Activated T-cell treated with anti-CD3 and anti-CD28 coated beads, Interleukin-2, amount 50 U/mL, for 1 hour (primary cell): ENCODE results near the gene DDIAS.
A peak's percentile ranks its signal among the peaks of the same experiment; 100 is the strongest.
"Not testable (repeated sequence)": the region's sequence is repeated elsewhere in the genome, so short reads cannot be mapped to it uniquely, and the experiment has no call there.

Experiments
- DNase-seq: peaks from one replicate; pipeline ENCODE4 v3.0.0-alpha.2; 2020

The DDIAS gene

DNA sequence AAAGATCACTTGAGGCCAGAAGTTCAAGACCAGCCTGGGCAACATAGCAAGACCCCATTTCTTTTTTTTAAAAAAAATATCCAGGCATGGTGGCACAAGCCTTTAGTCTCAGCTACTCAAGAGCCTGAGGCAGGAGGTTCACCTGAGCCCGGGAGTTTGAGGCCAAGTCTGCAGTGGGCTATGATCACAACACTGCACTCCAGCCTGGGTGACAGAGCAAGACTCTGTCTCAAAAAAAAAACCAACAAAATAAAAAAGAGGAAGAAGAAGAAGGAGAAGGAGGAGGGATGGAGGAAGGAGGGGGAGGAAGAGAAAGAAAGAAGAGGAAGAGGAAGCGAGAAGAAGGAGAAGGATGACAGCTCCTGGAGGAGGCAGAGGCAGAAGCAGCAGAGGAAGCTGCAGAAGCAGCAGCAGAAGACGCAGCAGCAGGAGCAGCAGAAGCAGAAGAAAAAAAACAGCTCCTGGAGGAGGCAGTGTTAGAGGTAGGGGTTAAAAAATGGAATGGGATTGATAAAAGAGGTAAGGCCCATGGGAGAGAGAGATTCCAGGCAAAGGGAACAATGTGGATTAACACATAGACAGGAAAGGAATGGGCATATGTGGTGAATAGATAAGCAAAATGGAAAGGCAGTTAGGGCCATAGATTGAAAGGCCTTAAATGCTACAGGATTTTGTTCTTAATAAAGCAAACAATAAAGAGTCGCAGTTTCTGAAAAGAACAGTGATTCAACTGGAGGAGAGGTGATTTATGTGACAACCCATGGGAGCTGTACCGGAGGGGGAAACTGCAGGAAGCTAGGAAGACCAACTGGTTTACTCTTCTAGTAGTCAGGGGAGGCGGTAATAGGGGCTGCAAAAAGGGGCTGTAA, 12.2 kb upstream of the DDIAS start:
- DNase-seq: no peak

DNA sequence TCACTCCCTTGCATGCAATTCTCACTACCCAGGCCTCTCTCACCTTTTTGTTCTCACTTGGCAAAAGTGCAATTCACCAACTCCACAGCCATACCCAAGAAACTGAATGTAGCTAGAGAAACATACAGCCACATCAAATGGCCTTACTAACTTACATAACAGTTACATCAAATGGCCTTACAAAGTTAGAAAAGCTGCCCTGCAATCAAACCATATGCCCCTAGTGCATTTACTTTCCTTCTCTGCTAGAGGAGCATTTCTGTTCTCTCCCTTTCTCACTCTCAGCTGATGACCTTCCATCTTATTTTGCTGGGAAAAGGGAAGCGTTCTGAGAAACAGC, 11.6 kb upstream of the DDIAS start:
- no peak for DNase-seq

DNA sequence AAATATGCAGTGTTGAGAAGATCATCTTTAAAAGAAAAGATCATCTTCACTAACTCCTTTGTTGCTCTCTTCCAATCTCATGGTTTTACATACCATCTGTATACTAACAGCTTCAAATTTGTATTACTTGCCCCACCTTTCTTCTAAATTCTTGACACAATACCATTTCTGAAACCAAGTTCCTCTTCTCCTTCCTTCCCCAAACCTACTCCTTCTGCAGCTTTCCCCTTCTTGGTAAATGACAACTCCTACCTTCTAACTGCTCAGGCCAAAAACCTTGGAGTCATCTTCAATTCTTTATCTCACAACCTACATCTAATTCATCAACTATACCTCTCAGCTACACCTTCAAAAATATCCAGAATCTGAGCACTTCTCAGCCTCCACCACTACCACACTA, 10.6 kb upstream of the DDIAS start:
- DNase-seq: no peak

DNA sequence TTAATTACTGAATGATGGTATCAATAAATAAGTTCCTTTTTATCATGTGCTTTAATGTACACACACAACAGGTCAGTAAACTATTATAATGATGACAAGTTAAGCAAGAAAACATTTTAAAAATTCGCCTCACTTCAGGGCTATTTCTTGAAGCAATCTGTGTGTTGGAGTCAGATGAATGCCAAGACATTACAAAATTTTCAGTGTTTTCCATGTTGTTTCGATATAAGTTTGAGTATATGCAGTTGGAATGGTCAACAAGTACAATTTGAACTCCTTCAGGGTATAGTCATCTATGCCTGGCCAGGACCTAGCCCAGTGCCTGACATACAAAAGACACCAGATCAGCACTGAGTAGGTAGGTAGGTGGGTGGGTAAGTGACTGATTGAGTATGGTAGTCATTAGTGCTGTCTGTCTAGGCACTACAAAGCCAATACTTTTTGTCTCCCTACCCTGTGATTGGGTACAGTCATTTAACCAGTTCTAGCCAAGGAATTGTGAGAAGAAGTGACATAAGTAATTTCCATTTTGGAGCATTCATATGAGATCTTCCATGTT, 8.8 kb upstream of the DDIAS start:
- no peak for DNase-seq

DNA sequence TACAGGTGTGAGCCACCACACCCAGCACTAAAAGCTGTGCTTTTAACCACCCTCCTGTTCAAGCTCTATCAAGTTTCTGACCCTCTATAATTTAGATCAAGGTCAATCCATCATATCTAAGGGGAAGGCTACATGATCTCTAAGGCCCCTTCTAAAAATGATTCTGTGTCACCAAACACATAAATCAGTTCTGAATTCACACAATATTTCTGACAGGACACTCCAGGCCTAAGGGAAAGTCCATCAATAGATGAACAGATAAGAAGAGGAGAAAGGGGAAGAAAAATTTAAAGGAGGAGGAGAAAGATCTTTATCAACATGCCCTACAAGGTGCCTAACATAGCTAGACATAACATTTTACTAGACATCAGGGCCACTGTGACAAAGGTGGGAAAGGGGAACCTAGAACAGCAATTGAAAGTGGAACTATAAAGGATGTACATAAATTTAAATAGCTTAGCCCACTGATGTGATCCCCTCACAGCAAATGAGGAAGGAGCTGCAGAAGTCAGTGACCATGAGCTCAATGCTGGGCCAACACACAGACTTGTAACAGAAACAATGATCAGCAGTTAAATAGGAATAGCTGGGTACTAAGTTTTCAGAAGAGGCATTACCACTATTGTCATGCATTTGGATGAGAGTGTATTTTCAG, 6.0 kb upstream of the DDIAS start:
- DNase-seq: no peak

DNA sequence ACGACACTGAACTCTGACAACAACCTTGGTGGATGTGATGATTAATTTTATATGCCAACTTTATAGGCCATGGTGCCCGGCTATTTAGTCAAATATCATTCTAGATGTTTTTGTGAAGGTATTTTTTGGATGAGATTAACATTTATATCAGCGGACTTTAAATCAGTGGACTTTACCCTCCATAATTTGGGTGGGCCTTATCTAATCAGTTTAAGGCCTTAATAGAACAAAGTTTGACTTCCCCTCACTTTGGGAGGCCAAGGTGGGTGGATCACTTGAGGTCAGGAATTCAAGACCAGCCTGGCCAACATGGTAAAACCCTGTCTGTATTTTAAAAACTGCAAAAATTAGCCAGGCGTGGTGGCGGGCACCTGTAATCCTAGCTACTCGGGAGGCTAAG, 5.4 kb upstream of the DDIAS start:
- no peak for DNase-seq

DNA sequence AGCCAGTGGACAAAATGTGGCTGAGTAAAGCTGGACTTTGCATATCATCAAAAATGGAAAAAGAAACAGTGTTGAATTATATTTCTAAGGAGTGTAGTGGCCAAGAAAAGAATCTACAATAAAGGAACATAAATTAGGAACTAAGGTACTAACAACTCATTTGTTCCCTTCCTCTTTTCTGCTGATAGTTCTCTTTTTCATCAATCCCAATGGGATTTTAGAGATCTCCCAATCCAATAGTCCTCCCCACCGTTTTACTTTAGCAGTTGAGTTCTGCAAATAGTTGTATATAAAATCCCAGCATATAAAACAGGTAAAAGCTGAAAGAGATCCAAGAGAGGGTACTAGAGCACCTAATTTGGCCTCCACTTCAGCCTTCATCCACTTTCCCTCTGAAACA, 3.3 kb upstream of the DDIAS start:
- no peak for DNase-seq

DNA sequence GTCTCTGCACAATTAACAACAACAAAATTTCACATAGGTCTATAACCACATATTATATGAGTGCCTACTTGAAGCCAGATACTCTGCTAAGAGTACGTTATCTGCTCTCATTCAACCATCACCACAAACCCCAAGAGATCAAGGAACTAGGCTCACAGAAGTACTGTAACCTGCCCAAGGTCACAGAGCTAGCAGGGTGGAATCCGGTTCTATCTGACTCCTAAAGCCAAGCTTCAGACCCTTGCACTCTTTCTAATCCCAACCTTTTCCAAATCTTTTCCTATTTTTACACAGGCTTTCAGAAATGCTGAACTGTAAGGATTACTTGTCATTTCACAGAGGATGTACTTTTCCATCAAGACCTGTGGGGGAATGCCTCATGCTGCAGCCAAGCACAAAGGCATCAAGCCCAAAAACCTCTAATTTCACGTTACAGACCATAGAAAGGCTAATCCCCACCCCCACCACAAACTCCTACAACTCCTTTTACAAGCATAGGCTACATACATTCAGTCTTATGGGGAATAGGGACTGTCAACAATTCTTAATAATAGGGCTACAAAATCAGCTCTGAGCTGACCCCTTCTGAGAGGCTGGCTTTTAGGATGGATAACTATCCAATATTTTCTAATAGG, 2.2 kb upstream of the DDIAS start:
- DNase-seq: no peak

DNA sequence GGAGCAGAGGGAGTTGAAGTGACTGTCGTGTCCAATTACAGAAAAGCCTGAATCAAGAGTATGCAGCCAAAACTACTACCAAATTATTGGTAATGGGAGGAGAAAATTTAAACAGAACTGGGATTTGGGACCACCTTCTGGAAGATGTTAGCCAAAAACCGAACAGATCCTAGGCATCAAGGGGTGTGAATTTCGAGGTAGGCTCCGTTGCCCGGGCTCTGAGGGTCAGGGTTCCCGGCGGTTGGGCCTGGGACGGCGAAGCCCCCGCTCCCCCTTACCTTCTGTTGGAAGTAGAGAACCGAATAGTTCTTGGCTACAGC, 1.6 kb upstream of the DDIAS start:
- no peak for DNase-seq

DNA sequence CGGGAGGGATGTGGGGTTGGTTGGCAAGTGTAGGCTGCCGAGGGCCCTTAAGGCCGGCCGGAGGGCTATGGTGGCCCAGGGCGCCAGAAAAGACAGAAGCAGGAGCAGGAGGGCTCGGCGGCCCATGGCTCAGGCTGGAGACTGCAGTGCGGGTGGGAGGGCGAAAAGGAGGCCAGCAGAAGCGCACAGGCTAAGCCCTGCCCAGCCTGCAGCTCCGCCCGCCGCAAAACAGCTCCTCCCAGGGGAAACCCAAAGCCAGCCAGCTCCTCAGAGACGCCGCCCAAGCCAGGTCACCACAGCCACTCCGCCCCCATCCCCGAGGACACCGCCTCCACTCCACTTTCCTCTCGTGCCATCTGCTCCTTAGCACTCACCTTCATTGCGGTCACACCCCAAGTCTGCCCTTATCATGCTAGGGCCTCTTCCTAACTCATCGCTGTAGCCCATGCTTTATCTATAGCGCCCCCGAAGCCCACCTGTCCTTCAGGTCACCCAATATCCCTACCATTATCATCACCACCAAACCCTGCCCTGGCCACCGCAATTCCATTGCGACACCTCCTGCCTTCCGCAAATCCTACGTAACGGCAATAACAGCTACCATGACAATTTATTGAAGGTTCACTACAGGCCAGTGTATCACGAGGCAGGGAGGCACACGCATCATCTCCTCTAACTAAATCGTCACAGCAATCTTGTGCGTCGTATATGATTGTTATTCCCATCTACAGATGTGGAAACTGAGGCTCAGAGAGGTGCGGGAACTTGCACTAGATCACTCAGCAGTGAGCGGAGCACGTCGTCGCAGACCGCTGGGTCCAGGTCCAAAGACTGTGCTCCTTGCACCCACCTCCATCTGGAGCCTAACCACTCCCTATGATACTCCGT, 1.0 kb upstream of the DDIAS start, which contains the start of gene PRCP:
Gene PRCP, minus strand, starts transcription at position 154 of the 888 bp plus-strand sequence. Its CDS starts 28 bp downstream, at position 126.
- DNase-seq: peak; percentile 92

DNA sequence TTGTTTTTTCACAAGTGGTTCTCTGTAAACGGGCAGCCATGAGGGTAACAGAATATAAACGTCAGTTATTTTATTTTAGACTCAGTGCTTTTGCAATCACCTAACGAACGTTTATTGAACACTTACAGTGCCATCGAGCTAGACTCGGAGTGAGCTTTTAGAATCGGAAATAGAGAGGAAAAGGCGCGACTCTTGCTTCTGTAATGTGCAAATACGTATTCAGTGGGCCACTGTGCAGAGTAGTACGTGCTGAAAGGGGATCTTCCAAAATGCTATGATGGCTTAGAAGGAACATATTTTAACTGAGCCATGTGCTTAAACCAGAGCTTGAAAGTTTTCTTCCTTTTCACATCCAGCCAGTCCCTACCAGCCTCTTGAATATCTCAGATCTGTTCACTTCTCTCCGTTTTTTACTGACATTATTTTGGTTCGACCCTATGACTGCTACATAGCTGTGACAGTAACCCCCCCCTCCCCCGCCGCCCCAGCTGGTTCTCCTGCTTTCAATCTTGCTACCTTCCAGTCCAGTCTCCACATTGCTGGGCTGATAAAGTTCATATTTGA, 468 bp downstream of the DDIAS start:
- no peak for DNase-seq

DNA sequence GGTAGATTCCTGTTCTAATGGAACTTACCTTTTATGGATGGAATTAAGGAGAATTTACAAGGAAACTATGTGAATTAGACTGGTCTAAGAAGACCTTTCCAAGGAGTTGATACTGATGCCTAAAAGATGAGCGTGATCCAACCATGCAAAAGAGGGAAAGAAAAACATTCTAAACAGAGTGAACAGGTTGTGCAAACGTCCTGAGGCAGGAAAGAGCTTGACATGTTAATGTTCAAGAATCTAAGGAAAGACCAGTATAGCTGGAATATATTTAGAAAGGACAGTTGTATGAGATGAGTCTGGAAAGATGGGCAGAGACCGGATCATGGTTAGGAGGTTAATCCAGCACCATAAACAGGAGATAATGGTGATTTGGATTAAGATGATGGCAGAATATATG, 1.3 kb downstream of the DDIAS start:
- no peak for DNase-seq

DNA sequence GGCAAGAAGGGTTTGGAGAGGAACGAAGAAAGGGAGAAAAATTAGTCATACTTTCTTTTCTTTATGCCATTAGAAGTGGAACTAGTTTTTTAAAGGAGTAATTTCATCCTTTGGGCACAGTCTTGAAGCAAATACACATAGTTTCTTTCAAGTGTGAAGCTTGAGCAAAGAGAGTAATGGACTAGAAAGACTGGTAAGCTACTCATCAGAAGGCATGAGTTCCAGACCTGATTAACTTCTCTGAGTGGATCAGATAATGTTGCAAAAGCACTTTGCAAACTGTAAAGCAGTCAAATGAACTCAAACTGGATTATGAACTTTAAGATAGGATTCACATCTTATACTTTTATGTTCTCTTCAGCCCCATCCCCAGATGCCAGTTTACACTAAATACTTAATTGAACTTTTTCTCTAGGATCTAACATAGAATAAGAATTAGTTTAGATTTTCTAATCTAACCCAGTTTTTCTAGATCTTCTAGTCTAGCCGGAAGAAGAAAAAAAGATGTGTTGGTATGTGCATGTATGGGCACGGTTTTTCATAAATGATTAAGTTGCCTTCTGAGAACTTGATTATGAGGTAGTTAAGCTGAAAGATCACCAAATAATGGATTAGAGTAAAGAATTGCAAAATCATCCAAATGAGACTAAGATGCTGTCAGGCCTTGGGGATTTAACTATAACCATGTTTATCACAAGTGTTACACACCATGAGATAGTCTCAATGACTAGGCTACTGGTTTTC, 2.5 kb downstream of the DDIAS start:
- no peak for DNase-seq

DNA sequence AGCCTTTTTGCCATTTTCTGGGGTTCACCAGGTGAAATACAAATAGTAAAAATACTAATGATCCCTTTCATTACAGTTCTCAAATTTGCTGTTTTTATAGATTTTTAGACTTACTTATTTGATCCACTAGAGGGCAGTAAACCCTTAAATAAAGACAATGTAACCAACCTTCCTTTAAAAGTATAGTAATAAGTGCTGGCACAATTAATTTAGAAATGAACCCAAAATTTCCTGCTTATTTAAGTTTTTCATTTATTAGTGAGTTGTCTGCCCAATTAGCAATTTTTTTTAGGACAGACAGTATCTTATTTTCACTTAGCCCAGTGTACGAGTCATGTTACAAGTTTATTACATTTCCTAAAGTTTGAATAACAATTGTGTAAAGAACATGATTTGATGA, 4.7 kb downstream of the DDIAS start:
- no peak for DNase-seq

DNA sequence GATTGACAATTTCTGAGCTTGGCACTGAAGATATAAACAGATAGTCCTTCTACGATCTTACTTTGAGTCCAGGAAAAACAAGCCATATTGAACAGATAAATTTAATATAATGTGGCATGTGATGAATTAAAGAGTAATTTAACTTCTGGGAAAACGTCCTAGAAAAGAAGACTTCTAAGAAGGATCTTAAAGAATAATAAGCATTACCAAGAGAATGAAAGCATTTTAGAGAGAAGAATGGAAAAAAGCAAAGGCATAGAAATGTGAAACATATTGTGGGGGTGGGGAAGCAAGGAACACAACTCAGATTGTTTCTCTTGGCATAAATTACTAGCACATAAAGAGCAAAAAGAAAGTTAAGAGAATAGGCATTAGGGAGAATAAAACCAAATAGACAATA, 5.4 kb downstream of the DDIAS start:
- DNase-seq: no peak

DNA sequence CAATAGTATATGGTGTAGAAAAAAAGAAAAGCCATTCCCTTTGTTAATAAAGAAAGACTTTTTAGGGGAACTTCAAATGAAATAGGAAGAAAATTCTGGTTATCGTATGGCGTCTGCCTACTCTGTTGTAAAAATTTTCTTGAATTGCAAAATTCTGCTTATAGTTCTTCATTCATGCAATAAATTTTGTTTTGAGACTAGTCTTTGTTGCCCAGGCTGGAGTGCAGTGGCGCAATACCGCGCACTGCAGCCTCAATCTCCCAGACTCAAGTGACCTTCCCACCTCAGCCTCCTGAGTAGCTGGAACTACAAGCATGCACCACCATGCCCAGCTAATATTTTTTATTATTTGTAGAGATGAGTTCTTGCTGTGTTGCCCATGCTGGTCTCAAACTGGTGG, 5.8 kb downstream of the DDIAS start:
- no peak for DNase-seq

DNA sequence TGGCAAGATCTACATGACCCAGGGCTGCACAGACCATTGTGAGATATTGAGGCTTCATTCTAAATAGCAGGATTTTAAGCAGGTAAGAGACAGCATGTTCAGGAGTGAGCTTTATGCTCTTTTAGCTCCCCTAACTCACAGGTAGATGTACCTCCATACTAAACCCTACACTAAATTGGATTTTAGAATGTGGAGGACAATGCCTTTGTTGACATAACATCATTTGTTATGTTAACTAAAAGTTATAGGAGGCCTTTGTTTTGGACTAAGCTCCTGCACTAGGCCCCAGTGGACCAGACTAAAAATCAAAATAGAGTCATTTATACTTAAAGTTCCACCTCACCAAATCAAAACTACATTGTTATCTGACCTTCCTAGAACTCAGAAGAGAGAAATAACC, 6.8 kb downstream of the DDIAS start:
- no peak for DNase-seq

DNA sequence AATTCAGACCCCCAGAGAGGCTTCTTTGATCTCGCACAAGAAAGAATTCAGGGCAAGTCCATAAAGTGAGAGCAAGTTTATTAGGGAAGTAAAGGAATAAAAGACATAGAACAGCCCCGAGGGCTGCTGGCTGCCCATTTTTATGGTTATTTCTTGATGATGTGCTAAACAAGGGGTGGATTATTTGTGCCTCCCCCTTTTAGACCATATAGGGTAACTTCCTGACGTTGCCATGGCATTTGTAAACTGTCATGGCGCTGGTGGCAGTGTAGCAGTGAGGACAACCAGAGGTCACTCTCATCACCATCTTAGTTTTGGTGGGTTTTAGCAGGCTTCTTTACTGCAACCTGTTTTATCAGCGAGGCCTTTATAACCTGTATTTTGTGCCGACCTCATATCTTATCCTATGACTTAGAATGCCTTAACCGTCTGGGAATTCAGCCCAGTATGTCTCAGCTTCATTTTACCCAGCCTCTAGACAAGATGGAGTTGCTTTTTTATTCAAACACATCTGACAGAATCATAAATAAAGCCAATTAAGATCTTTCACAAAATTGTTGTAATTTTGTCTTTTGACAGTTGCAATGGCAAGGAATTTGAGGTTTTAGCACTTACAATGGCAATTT, 7.6 kb downstream of the DDIAS start:
- no peak for DNase-seq

DNA sequence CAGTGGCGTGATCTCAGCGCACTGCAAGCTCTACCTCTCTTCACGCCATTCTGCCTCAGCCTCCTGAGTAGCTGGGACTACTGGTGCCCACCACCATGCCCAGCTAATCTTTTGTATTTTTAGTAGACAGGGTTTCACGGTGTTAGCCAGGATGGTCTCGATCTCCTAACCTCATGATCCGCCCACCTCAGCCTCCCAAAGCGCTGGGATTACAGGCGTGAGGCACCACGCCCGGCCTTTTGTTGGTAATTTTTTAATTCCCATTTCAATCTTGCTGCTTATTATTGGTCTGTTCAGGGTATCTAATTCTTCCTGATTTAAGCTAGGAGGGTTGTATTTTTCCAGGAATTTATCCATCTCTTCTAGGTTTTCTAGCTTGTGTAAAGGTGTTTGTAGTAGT, 18.2 kb downstream of the DDIAS start:
- not testable (repeated sequence) for DNase-seq

DNA sequence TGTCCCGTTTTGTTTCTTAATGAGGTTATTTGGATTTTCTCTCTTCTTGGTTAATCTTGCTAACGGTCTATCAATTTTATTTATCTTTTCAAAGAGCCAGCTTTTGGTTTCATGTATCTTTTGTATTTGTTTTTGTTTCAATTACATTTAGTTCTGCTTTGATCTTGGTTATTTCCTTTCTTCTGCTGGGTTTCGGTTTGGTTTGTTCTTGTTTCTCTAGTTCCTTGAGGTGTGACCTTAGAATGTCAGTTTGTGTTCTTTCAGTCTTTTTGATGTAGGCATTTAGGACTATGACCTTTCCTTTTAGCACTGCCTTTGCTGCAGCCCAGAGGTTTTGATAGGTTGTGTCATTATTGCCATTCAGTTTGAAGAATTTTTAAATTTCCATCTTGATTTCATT, 18.7 kb downstream of the DDIAS start:
- DNase-seq: not testable (repeated sequence)
